GM12878 (cell line): ENCODE results near the gene FKBP2.

ENCODE experiments used
- FOS ChIP-seq: IDR thresholded peaks from 3 replicates; pipeline ENCODE4 v1.6.1; 2011; ENCODE audit warnings: borderline replicate concordance; ENCODE audit not compliant: insufficient read length; ENCODE audit errors: extremely low read depth
- HDAC2 ChIP-seq: fragments of 200-600 bp; sonication (generic); IDR thresholded peaks from 2 replicates; pipeline ENCODE4 v1.6.1; 2017

DNA sequence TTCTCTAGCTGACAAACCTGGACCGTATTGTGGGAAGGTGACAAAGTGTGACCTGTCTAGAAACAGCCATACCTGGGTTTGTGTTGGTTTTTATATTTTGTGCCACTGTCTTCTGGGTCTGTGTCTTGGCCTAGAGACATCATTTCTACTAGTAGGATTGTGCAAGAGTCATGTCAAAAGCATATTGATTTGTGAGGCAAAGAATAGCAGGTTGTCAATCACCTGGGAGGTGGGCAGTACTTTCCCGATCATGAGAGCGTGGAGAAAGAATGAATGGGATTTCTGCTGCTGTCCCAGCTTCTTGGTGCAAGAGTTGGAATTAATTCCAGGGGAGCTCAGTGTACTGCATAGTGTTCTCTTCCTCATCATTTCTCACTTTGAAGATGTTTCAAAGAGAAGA, 39.4 kb upstream of the FKBP2 start:
- no peak for TF ChIP-seq FOS
- no peak for TF ChIP-seq HDAC2
